MM.1S (cell line): ENCODE results near the gene ARHGAP28.

Experiments
- DNase-seq: peaks from one replicate; pipeline ENCODE4 v3.0.0-alpha.2; 2015
- H2AFZ ChIP-seq: fragments of 300-600 bp; sonication (generic); 2 replicates; pipeline ENCODE4 v1.6.0; 2016; ENCODE audit warnings: antibody characterized with exemption, low read length
- H3F3A ChIP-seq: fragments of 300-600 bp; sonication (generic); 2 replicates; pipeline ENCODE4 v1.6.1; 2016; ENCODE audit warnings: mild to moderate bottlenecking, antibody characterized with exemption, low read length, moderate library complexity, mixed read lengths; ENCODE audit not compliant: insufficient read depth
- H3K27ac ChIP-seq: fragments of 300-600 bp; sonication (generic); 2 replicates; pipeline ENCODE4 v1.5.1; 2016; ENCODE audit warnings: mild to moderate bottlenecking, low read length
- H3K27me3 ChIP-seq: fragments of 300-600 bp; sonication (generic); replicated peaks from 2 replicates; pipeline ENCODE4 v1.6.0; 2016; ENCODE audit warnings: low read length; ENCODE audit not compliant: insufficient read depth
- H3K36me3 ChIP-seq: fragments of 300-600 bp; sonication (generic); replicated peaks from 2 replicates; pipeline ENCODE4 v1.6.1; 2016; ENCODE audit warnings: mild to moderate bottlenecking, low read length, mixed read lengths; ENCODE audit not compliant: insufficient read depth
- H3K4me1 ChIP-seq: fragments of 300-600 bp; sonication (generic); 2 replicates; pipeline ENCODE4 v1.6.1; 2016; ENCODE audit warnings: low read length, mixed read lengths
- H3K4me2 ChIP-seq: fragments of 300-600 bp; sonication (generic); 2 replicates; pipeline ENCODE4 v1.6.0; 2016; ENCODE audit warnings: low read depth, low read length
- H3K4me3 ChIP-seq: fragments of 300-600 bp; sonication (generic); 2 replicates; pipeline ENCODE4 v1.5.1; 2016; ENCODE audit warnings: low read length, mixed read lengths
- H3K79me2 ChIP-seq: fragments of 300-600 bp; sonication (generic); 2 replicates; pipeline ENCODE4 v1.6.1; 2016; ENCODE audit warnings: mixed run types, low read length, mixed read lengths
- H3K9ac ChIP-seq: fragments of 300-600 bp; sonication (generic); 2 replicates; pipeline ENCODE4 v1.6.1; 2016; ENCODE audit warnings: low read length, mixed read lengths
- H3K9me2 ChIP-seq: fragments of 300-600 bp; sonication (generic); replicated peaks from 2 replicates; pipeline ENCODE4 v1.6.1; 2016; ENCODE audit warnings: mild to moderate bottlenecking, low read length, mixed read lengths; ENCODE audit not compliant: insufficient read depth
- H3K9me3 ChIP-seq: fragments of 300-600 bp; sonication (generic); replicated peaks from 2 replicates; pipeline ENCODE4 v1.6.1; 2016; ENCODE audit warnings: mild to moderate bottlenecking, low read length, mixed read lengths; ENCODE audit not compliant: insufficient read depth
- H4K20me1 ChIP-seq: fragments of 300-600 bp; sonication (generic); 2 replicates; pipeline ENCODE4 v1.6.1; 2016; ENCODE audit warnings: mild to moderate bottlenecking, low read length, moderate library complexity, mixed read lengths; ENCODE audit not compliant: insufficient read depth
- EZH2 ChIP-seq: fragments of 300-600 bp; sonication (generic); optimal IDR thresholded peaks from 2 replicates; pipeline ENCODE3; 2017; ENCODE audit warnings: low read depth, mild to moderate bottlenecking, antibody characterized with exemption, low read length, mixed read lengths
- EZH2phosphoT487 ChIP-seq: fragments of 300-600 bp; sonication (generic); IDR thresholded peaks from 2 replicates; pipeline ENCODE4 v1.6.1; 2018; ENCODE audit warnings: antibody characterized with exemption, low read length
- TF ChIP-seq, protein P1 (sequence below): fragments of 300-600 bp; sonication (generic); IDR thresholded peaks from 2 replicates; pipeline ENCODE4 v1.5.1; 2016; ENCODE audit warnings: antibody characterized with exemption, low read length, mixed read lengths

The ARHGAP28 gene

DNA sequence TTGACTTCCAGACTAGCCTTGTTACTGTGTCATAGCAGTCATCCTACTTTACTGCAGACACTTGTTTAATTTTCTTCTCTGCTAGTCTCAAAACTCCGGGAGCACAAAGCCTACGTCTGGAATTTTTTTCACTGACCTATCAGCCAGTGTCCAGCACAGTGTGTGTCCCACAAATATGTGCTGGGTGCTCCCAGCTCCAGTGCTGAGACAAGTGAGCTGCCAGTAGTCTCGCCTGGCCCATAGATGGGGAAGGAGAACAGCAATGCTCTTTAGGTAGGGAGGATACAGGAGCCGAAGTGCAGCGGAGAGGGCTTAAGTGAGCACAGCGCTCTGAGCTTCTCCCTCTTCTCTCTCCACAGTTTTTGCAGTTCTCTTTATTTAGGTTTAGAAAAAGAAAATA, 34.0 kb downstream of the ARHGAP28 start:
- no peaks in the 10 kb centered on the region for H3K79me2 ChIP-seq
- no peak overlapping the region for H3K9ac ChIP-seq
- no peak for DNase-seq
- no peak overlapping the region for H3K4me3 ChIP-seq
- TF ChIP-seq EZH2phosphoT487 (no peak), EZH2 (no peak)
- TF ChIP-seq, protein P1, sequence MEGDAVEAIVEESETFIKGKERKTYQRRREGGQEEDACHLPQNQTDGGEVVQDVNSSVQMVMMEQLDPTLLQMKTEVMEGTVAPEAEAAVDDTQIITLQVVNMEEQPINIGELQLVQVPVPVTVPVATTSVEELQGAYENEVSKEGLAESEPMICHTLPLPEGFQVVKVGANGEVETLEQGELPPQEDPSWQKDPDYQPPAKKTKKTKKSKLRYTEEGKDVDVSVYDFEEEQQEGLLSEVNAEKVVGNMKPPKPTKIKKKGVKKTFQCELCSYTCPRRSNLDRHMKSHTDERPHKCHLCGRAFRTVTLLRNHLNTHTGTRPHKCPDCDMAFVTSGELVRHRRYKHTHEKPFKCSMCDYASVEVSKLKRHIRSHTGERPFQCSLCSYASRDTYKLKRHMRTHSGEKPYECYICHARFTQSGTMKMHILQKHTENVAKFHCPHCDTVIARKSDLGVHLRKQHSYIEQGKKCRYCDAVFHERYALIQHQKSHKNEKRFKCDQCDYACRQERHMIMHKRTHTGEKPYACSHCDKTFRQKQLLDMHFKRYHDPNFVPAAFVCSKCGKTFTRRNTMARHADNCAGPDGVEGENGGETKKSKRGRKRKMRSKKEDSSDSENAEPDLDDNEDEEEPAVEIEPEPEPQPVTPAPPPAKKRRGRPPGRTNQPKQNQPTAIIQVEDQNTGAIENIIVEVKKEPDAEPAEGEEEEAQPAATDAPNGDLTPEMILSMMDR, result no peak
- H2AFZ ChIP-seq, result no peak overlapping the region
- H3K36me3 ChIP-seq, result no peaks in the 10 kb centered on the region
- H3K9me3 ChIP-seq, result no peaks in the 10 kb centered on the region
- no peaks in the 10 kb centered on the region for H3K27me3 ChIP-seq
- no peak overlapping the region for H3K4me2 ChIP-seq
- no peaks in the 10 kb centered on the region for H3K9me2 ChIP-seq
- no peak overlapping the region for H3K27ac ChIP-seq
- no peaks in the 10 kb centered on the region for H3F3A ChIP-seq
- no peaks in the 10 kb centered on the region for H4K20me1 ChIP-seq
- H3K4me1 ChIP-seq, result peaks cover 14% of the 10 kb centered on the region

DNA sequence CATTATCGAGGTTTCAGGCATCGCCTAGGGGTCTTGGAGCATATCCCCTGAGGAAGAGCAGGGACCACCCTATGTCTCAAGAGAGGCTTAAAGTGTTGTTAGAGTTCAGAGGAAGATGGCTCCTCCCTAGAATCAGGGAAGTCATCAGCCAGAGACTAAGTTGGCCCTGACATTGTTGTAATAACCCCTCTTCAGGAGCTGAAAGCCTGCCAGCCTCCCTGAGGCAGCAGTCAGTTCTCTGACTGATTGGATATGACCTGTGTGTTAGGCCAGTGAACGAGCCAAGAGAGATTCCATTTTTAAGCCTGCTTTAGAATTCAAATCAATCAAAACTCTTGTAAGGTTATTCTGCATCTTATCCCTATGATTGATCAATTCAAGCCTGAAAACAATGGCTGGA, 34.9 kb downstream of the ARHGAP28 start:
- no peak overlapping the region for H3K9ac ChIP-seq
- no peak overlapping the region for H2AFZ ChIP-seq
- no peaks in the 10 kb centered on the region for H3K27me3 ChIP-seq
- no peaks in the 10 kb centered on the region for H3K9me3 ChIP-seq
- H4K20me1 ChIP-seq, result no peaks in the 10 kb centered on the region
- H3K36me3 ChIP-seq, result no peaks in the 10 kb centered on the region
- TF ChIP-seq, protein P1, result no peak
- TF ChIP-seq EZH2phosphoT487 (no peak), EZH2 (no peak)
- no peak overlapping the region for H3K4me3 ChIP-seq
- no peak for DNase-seq
- peaks cover 7% of the 10 kb centered on the region for H3K4me1 ChIP-seq
- no peaks in the 10 kb centered on the region for H3F3A ChIP-seq
- no peak overlapping the region for H3K27ac ChIP-seq
- H3K9me2 ChIP-seq, result no peaks in the 10 kb centered on the region
- H3K79me2 ChIP-seq, result no peaks in the 10 kb centered on the region
- H3K4me2 ChIP-seq, result no peak overlapping the region

DNA sequence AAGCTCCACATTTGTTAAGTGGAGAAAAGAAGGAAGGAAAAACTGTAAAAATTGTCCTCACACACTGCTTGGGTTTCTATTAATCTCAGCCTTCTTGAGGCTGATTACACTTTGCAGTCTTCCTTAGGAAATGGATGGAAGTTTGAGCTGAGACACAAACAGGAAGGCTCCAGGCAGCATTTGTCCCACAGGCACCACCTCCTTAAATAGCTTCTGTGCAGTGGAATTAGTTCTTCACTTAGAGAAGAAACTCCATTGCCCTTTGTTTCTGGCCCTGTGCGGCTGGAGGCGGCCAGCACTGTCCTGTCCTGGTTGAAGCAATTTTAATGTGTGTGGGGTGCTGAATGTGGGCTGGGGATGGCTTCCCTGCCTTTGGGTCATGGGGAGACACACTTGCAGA, 44.3 kb downstream of the ARHGAP28 start:
- Histone ChIP-seq H3K27me3 (no peaks in the 10 kb centered on the region), H3K4me2 (no peak overlapping the region), H4K20me1 (no peaks in the 10 kb centered on the region), H3F3A (no peaks in the 10 kb centered on the region), H3K27ac (no peak overlapping the region), H3K9me3 (no peaks in the 10 kb centered on the region), H3K9ac (no peak overlapping the region), H3K79me2 (no peaks in the 10 kb centered on the region), H3K36me3 (no peaks in the 10 kb centered on the region), H2AFZ (no peak overlapping the region), H3K9me2 (no peaks in the 10 kb centered on the region), H3K4me3 (no peak overlapping the region), H3K4me1 (no peaks in the 10 kb centered on the region)
- no peak for DNase-seq
- TF ChIP-seq, protein P1, result no peak
